ENCODE measurements around the gene POT1. TPM values are rescaled to one million over a fixed set of nuclear protein-coding genes. Genes with fewer than 3 reads are reported as not detected.
"Not testable (repeated sequence)": the region's sequence is repeated elsewhere in the genome, so short reads cannot be mapped to it uniquely, and the experiment has no call there.

Gene POT1
- total RNA-seq (2014; rRNA removed; shearing (Covaris generic)) = 25.8 and 30.3 TPM in 2 replicates
- polyA plus RNA-seq (2015; cell fraction: cytosol; rRNA removed) = 26.8 and 29.7 TPM in 2 replicates
- polyA plus RNA-seq (2015; cell fraction: nucleus; rRNA removed) = 43.7 and 68.8 TPM in 2 replicates

GRCh38 chr7:124929467-124930172 lies at the start of gene POT1:
POT1 (minus strand) TSS chr7:124929825; CDS start chr7:124897173, 32,652 bp downstream.
- peak; percentile 99 for DNase-seq (ENCODE audit: low read depth)

GRCh38 chr7:124975131-124975530 lies 45.5 kb upstream of the POT1 start:
- DNase-seq (ENCODE audit: low read depth) = not testable (repeated sequence)

GRCh38 chr7:124965553-124965952 lies 35.9 kb upstream of the POT1 start:
- no peak for DNase-seq (ENCODE audit: low read depth)

GRCh38 chr7:124959676-124960075 lies 30.1 kb upstream of the POT1 start:
- peak; percentile 26 for DNase-seq (ENCODE audit: low read depth)

- DNase-seq (ENCODE audit: low read depth) = not testable (repeated sequence)
These were observed 28.3 kb upstream of the POT1 start for GRCh38 chr7:124957952-124958351.

- no peak for DNase-seq (ENCODE audit: low read depth)
These were observed 26.5 kb upstream of the POT1 start for GRCh38 chr7:124956160-124956559.

GRCh38 chr7:124954790-124955189 lies 25.2 kb upstream of the POT1 start:
- no peak for DNase-seq (ENCODE audit: low read depth)

GRCh38 chr7:124945680-124946079 lies 16.1 kb upstream of the POT1 start:
- no peak for DNase-seq (ENCODE audit: low read depth)

GRCh38 chr7:124943472-124943871 lies 13.8 kb upstream of the POT1 start:
- DNase-seq (ENCODE audit: low read depth) = peak; percentile 18

- no peak for DNase-seq (ENCODE audit: low read depth)
These were observed 12.8 kb upstream of the POT1 start for GRCh38 chr7:124942399-124942798.

GRCh38 chr7:124940306-124940705 lies 10.7 kb upstream of the POT1 start:
- DNase-seq (ENCODE audit: low read depth) = peak; percentile 40

GRCh38 chr7:124938128-124938527 lies 8.5 kb upstream of the POT1 start:
- DNase-seq (ENCODE audit: low read depth) = no peak

- no peak for DNase-seq (ENCODE audit: low read depth)
These were observed 7.5 kb upstream of the POT1 start for GRCh38 chr7:124937076-124937475.

- no peak for DNase-seq (ENCODE audit: low read depth)
These were observed 5.2 kb upstream of the POT1 start for GRCh38 chr7:124934841-124935240.

- DNase-seq (ENCODE audit: low read depth) = no peak
These were observed 1.3 kb upstream of the POT1 start for GRCh38 chr7:124930655-124931597.

- DNase-seq (ENCODE audit: low read depth) = no peak
These were observed 573 bp upstream of the POT1 start for GRCh38 chr7:124930173-124930623.

GRCh38 chr7:124924906-124925305 lies 4.7 kb downstream of the POT1 start:
- DNase-seq (ENCODE audit: low read depth) = no peak

- no peak for DNase-seq (ENCODE audit: low read depth)
These were observed 7.4 kb downstream of the POT1 start for GRCh38 chr7:124922200-124922599.

GRCh38 chr7:124919841-124920240 lies 9.8 kb downstream of the POT1 start:
- DNase-seq (ENCODE audit: low read depth) = no peak

GRCh38 chr7:124918662-124919061 lies 11.0 kb downstream of the POT1 start:
- DNase-seq (ENCODE audit: low read depth) = no peak

GRCh38 chr7:124915242-124915641 lies 14.4 kb downstream of the POT1 start:
- DNase-seq (ENCODE audit: low read depth) = no peak

- no peak for DNase-seq (ENCODE audit: low read depth)
These were observed 15.3 kb downstream of the POT1 start for GRCh38 chr7:124914298-124914697.
